ENCODE measurements around the gene ARRDC1.
"Not testable (repeated sequence)": the region's sequence is repeated elsewhere in the genome, so short reads cannot be mapped to it uniquely, and the experiment has no call there.

ARRDC1 gene

DNA sequence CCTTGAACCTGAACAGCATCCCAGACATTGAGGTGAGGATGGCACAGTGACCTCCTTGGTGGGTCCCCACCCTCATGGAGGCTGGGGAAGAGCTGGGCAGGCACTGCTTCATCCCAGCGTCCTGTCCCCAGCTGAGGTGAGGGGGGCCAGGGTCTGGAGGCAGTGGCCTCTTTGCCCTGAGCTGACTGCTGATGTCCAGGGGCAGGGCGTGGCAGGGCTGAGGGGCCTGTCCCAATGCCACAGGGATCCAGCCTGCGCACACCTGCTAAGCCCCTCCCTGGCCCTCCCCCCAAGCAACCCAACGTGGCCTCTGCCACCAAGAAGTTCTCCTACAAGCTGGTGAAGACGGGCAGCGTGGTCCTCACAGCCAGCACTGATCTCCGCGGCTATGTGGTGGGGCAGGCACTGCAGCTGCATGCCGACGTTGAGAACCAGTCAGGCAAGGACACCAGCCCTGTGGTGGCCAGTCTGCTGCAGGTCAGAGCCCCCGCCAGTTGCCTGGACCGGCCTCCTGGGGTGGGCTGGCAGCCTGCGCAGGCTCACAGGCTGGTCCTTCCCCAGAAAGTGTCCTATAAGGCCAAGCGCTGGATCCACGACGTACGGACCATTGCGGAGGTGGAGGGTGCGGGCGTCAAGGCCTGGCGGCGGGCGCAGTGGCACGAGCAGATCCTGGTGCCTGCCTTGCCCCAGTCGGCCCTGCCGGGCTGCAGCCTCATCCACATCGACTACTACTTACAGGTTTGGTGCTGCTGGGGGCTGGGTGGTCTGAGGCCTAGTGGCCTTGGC is 8.4 kb downstream of the ARRDC1 start:
- DNase-seq: no peak

- DNase-seq: no peak
Measured at GRCh38 chr9:137614631-137615386, 9.3 kb downstream of the ARRDC1 start.

- no peak for DNase-seq
Measured at GRCh38 chr9:137615387-137615871, 9.9 kb downstream of the ARRDC1 start.

GRCh38 chr9:137618105-137619067 is 12.9 kb downstream of the ARRDC1 start, which contains the start of gene EHMT1:
EHMT1 (plus strand) TSS chr9:137619005; CDS start chr9:137619029, 24 bp downstream.
- peak; percentile 82 for DNase-seq

GRCh38 chr9:137619240-137620047 is 14.0 kb downstream of the ARRDC1 start:
- no peak for DNase-seq

GRCh38 chr9:137620048-137620405 is 14.5 kb downstream of the ARRDC1 start:
- DNase-seq: no peak

DNA sequence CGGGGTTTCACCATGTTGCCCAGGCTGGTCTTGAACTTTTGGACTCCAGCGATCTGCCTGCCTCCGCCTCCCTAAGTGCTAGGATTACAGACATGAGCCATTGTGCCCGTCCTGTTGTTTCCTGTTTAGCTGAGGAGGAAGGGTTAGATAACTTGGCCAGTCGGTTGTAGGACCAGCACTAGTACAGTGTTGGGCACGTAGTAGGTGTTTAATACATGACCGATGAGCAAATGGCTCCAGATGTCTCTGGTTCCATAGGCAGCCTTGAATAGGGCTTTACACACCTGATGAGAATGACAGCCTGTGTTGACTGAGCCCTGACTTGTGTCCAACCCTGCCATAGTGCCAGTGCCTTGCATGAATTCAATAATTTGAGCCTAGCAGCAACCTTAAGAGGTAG is 15.1 kb downstream of the ARRDC1 start:
- DNase-seq: no peak

DNA sequence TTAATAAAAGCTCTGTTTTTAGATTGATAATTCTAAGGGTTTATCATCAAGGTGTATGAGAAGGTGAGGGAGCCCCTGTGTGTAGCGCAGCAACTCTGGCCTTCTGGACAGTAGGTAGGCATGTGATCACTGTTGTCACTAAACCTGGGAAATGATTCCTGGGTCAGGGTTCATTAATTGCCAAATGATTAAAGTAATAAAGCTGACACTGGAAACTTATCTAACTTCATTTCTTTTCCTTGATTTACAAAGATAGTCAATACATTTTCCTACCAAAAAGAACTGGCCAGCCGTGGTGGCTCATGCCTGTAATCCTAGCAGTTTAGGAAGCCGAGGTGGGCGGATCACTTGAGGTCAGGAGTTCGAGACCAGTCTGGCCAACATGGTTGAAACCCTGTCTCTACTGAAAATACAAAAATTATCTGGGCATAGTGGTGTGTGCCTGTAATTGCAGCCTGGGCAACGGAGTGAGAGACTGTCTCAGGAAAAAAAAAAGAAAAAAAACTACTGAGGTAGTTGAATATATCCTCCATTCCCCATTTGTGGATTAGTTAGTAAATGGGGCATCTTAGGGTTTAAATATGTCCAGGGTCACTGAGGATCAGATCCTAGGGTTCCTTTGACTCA is 15.8 kb downstream of the ARRDC1 start:
- no peak for DNase-seq

- DNase-seq: not testable (repeated sequence)
Measured at GRCh38 chr9:137622211-137622610, 16.7 kb downstream of the ARRDC1 start.

- no peak for DNase-seq
Measured at GRCh38 chr9:137626464-137626863, 21.0 kb downstream of the ARRDC1 start.

- DNase-seq: not testable (repeated sequence)
Measured at GRCh38 chr9:137627406-137627805, 21.9 kb downstream of the ARRDC1 start.

GRCh38 chr9:137630126-137630525 is 24.6 kb downstream of the ARRDC1 start:
- DNase-seq: no peak

DNA sequence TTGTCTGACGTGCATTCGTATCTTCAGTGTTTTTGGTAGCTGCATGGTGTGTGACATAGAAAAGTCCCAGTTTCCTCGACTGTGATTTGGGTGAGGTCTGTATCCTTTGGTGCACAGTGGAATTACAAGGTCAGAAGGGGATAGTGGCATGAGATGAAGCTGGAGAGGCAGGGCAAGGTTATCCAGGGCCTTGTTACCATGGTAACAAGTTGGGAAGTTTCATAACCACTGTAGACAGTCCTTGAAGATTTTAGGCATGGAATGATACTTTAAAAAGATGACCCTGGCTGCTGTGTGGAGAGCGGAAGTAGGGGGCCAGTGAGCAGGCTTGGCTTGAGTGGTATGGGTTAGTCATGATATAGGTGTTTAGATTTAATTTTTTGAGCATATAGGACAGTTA is 25.2 kb downstream of the ARRDC1 start:
- no peak for DNase-seq

DNA sequence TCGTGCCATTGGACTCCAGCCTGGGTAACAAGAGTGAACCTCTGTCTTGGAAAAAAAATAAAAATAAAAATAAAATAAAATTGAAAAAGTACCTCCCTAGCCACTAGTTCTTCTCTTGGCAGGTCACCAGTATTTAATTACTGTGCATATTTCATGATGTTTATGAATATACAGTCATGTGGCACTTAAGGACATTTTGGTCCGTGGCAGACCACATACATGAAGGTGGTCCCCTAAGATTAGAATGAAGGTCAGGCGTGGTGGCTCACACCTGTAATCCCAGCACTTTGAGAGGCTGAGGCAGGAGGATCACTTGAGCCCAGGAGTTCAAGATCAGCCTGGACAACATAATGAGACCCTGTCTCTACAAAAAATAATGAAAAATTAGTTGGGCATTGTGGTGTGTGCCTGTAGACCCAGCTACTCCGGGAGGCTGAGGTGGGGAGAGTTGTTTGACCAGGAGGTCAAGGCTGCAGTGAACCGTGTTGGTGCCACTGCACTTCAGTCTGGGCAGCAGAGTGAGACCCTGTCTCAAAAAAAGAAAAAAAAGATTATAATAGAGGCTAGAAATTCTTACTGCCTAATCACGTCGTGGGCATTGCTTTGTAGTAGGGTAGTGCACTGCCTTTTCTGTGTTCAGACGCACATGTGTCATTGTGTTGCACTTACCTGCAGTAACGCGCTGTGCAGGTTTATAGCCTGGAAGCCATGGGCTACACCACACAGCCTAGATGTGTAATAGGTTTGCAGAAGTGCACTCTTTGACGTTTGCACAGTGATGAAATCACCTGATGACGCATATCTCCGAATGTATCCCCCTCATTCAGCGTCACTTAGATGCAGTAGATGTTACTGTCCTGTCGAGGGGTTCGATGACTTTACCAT is 26.1 kb downstream of the ARRDC1 start:
- no peak for DNase-seq

DNA sequence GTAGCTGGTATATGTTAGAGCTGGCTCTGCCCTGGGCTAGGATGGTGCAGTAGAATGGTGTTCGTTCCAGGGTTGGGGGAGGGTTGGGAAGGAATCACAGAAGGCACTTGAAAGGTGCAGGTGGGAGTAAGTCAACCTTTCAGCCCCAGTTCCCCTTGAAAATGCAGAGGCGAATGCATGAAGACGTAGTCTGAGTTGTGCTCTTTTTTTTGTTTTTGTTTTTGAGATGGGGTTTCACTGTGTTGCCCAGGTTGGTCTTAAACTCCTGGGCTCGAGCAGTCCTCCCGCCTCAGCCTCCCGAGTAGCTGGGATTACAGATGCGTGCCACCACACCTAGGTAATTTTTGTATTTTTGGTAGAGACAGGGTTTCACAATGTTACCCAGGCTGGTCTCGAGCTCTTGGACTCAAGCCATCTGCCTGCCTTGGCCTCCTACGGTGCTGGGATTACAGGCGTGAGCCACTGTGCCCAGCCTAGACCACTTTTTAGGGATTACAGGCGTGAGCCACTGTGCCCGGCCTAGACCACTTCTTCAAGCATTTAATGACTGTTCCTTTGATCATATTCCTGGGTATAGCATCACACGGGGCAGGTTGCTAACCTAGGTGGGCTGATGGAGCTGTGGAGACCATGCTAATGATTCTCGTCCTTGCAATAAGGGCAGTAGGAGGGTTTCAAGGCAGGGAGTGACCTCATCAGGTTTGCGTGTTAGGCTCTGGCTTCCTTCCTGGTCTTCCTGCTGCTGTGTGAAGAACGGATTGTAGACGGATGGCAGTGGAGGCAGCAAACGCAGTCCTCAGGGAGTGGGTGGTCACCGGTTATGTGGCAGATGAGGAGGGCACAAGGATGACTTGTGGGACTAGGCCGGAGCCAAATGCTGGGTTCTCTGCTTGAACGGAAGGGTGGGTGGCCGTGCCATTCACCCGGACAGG is 27.0 kb downstream of the ARRDC1 start:
- no peak for DNase-seq

DNA sequence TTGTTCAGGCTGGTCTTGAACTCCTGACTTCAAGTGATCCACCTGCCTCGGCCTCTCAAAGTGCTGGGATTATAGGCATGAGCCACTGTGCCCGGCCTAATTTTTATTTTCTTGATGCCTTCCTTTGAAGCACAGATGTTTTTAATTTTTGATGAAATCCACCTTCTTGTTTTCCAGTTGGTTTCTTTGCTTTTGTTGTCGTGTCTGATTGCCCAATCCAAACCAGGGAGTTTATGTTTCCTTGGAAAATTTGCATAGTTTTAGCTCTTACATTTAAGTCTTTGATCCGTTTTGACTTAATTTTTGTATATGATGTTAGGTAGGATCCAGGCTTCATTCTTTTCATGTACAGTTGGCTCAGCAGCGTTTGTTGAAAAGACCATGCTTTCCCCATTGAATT is 28.5 kb downstream of the ARRDC1 start:
- no peak for DNase-seq

- no peak for DNase-seq
Measured at GRCh38 chr9:137638680-137639079, 33.2 kb downstream of the ARRDC1 start.

- DNase-seq: no peak
Measured at GRCh38 chr9:137639303-137640051, 34.0 kb downstream of the ARRDC1 start.

DNA sequence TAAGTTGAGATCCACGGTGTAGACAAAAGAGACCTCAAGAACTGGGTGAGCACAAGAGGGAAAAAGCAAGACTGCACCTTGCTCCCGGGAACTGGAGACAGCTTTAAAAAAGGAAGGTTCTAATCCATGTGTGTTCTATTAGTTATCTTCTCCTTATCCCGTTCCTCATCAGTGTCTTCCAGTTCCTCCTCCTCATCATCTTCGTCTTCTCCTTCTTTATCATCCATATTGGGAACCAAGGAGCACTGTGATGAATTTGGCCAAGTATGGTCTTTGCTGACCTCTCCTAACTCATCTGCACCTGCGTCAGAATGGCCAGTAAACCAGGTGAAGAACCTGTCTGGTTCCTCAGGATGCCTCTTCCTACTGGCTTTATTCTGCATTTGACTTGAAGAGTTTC is 35.4 kb downstream of the ARRDC1 start:
- no peak for DNase-seq

Measured in KG1 (cell line).